Body of pancreas (tissue), 4 donors: ENCODE results near the gene OR2H2.

Source experiments
- POLR2A ChIP-seq, 3 donors: fragments of 450-650 bp; IDR thresholded peaks; one replicate each; pipeline ENCODE4 v1.6.1; 2016; ENCODE audit warnings: antibody characterized with exemption in 3 of 3, mild to moderate bottlenecking in 2 of 3
- TF ChIP-seq, protein P1 (sequence below), 7 experiments: fragments of 450-650 bp in 4 of 7; fragments of 200-600 bp in 3 of 7; sonication (generic) in 3 of 7; IDR thresholded peaks; one replicate each; pipeline ENCODE4 v1.5.1; 2016 to 2019; ENCODE audit warnings: antibody characterized with exemption in 7 of 7

- TF ChIP-seq POLR2A (IDR thresholded peaks at IDR 0.05) = no peak
- TF ChIP-seq, protein P1, sequence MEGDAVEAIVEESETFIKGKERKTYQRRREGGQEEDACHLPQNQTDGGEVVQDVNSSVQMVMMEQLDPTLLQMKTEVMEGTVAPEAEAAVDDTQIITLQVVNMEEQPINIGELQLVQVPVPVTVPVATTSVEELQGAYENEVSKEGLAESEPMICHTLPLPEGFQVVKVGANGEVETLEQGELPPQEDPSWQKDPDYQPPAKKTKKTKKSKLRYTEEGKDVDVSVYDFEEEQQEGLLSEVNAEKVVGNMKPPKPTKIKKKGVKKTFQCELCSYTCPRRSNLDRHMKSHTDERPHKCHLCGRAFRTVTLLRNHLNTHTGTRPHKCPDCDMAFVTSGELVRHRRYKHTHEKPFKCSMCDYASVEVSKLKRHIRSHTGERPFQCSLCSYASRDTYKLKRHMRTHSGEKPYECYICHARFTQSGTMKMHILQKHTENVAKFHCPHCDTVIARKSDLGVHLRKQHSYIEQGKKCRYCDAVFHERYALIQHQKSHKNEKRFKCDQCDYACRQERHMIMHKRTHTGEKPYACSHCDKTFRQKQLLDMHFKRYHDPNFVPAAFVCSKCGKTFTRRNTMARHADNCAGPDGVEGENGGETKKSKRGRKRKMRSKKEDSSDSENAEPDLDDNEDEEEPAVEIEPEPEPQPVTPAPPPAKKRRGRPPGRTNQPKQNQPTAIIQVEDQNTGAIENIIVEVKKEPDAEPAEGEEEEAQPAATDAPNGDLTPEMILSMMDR (IDR thresholded peaks at IDR 0.05) = no peak
Observed at GRCh38 chr6:29557320-29557719, 27.6 kb upstream of the OR2H2 start.
